GM21515 (cell line): ENCODE measurements around the gene RASL10B.

ENCODE experiments used
- ATAC-seq: cut with Tn5 transposase; IDR thresholded peaks from one replicate; pipeline ENCODE4 v1.9.1; 2021; ENCODE audit not compliant: unreplicated experiment

RASL10B gene

GRCh38 chr17:35791681-35792350 is 60.4 kb downstream of the RASL10B start:
- ATAC-seq: no peak
